ENCODE measurements around the gene ARMC7.

- TF ChIP-seq CTCF (IDR thresholded peaks at IDR 0.05) = no peak
- no peak for TF ChIP-seq POLR2A (IDR thresholded peaks at IDR 0.05)
Measured at GRCh38 chr17:75077072-75077495, 32.7 kb upstream of the ARMC7 start.

Data from testis (tissue), 2 donors.